ENCODE results near the gene FAP. TPM values are rescaled to one million over a fixed set of nuclear protein-coding genes. Genes with fewer than 3 reads are reported as not detected.

The FAP gene
- total RNA-seq, 1 experiment from 2014 or later, result not detected

DNA sequence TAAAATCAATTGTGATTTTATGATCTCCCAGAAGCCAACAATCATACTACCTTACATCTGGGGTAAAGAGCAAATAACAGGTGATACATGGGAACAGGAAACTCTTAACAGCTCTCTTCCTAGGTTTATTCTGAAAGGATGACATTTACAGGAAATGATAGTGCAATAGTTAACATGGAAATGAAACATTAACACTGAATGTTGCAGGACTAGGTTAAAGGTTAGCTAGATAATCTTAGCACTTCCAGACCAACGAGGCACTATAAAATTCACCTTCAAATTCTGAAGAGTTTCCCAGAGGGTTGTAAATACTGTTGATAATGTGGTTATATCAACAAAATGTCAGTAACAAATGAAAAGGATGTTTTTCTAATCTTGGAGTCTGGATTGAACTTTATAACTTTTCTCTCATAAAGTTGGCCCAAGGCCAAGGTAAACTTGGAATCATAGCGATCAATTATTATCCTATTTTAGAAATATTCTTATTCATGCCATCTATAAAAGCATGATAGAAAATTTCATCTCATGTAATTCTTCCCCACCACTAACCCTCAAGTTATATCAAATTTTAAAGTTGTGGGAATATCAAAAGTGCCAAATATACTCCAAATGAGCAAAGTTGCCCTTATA lies 58.3 kb downstream of the FAP start:
- no peak overlapping the region for H3K9ac ChIP-seq (ENCODE audit: low read length)
- H3K4me2 ChIP-seq (ENCODE audit: low read length), result no peak overlapping the region
- H3K4me1 ChIP-seq (ENCODE audit: insufficient read depth, low read length), result peaks cover 8% of the 10 kb centered on the region; the same call in 1 of the 2 replicates
- H3K27ac ChIP-seq (ENCODE audit: low read length), result no peak overlapping the region
- no TSS peak for BruUV-seq (replicated peaks)
- H4K20me1 ChIP-seq (ENCODE audit: low read length), result no peaks in the 10 kb centered on the region
- ChIA-PET POLR2A (ENCODE audit: unreplicated experiment) (no interaction called here), CTCF (no interaction called here)
- DNase-seq (peak; percentile 21), ATAC-seq (no peak)
- H3K9me2 ChIP-seq (replicated peaks; ENCODE audit: low read length), result no peaks in the 10 kb centered on the region
- no peaks in the 10 kb centered on the region for H3K79me2 ChIP-seq (ENCODE audit: low read length)
- no peaks in the 10 kb centered on the region for H3F3A ChIP-seq (ENCODE audit: low read length, unreplicated experiment)
- no peaks in the 10 kb centered on the region for H3K36me3 ChIP-seq (ENCODE audit: low read depth, low read length)
- intact Hi-C loops (cut with micrococcal nuclease), result no loop called here
- no peak overlapping the region for H3K4me3 ChIP-seq (ENCODE audit: low read length)
- no peaks in the 10 kb centered on the region for H3K27me3 ChIP-seq (ENCODE audit: low read length)
- no peak for TF ChIP-seq EZH2 (IDR thresholded peaks at IDR 0.05; ENCODE audit: low read length, unreplicated experiment)
- no peak for TF ChIP-seq EZH2phosphoT487 (IDR thresholded peaks at IDR 0.05; ENCODE audit: borderline replicate concordance, low read length)
- TF ChIP-seq, protein P1, sequence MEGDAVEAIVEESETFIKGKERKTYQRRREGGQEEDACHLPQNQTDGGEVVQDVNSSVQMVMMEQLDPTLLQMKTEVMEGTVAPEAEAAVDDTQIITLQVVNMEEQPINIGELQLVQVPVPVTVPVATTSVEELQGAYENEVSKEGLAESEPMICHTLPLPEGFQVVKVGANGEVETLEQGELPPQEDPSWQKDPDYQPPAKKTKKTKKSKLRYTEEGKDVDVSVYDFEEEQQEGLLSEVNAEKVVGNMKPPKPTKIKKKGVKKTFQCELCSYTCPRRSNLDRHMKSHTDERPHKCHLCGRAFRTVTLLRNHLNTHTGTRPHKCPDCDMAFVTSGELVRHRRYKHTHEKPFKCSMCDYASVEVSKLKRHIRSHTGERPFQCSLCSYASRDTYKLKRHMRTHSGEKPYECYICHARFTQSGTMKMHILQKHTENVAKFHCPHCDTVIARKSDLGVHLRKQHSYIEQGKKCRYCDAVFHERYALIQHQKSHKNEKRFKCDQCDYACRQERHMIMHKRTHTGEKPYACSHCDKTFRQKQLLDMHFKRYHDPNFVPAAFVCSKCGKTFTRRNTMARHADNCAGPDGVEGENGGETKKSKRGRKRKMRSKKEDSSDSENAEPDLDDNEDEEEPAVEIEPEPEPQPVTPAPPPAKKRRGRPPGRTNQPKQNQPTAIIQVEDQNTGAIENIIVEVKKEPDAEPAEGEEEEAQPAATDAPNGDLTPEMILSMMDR (conservative IDR thresholded peaks at IDR 0.05; ENCODE audit: low read depth, low read length), result no peak
- no peak overlapping the region for H2AFZ ChIP-seq (ENCODE audit: low read length)
- no peaks in the 10 kb centered on the region for H3K9me3 ChIP-seq (ENCODE audit: low read length)

DNA sequence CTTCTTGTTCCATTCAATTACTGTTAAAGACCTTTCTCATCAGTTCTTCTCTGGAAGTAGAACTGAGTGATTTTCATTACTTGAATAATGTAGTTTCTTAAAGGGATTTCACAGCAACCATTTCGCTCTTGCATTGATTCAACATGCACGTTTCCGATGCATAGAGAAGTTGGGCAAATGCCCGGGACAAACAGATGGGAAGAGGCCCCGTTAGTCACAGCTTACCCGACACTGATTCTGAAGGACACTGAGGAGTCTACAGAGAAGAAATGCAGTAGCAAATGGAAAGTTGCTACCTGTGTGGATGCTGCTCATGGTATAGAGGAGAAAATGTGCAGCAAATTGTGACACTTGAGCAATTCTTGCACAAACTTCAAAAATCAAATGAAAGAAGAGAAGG lies 58.9 kb downstream of the FAP start:
- no peak for ATAC-seq
- Histone ChIP-seq H3K4me2 (ENCODE audit: low read length) (no peak overlapping the region), H3K9me3 (ENCODE audit: low read length) (no peaks in the 10 kb centered on the region), H3K27me3 (ENCODE audit: low read length) (no peaks in the 10 kb centered on the region), H3K27ac (ENCODE audit: low read length) (no peak overlapping the region), H3K9me2 (replicated peaks; ENCODE audit: low read length) (no peaks in the 10 kb centered on the region), H2AFZ (ENCODE audit: low read length) (no peak overlapping the region), H3F3A (ENCODE audit: low read length, unreplicated experiment) (no peaks in the 10 kb centered on the region), H4K20me1 (ENCODE audit: low read length) (no peaks in the 10 kb centered on the region), H3K4me3 (ENCODE audit: low read length) (no peak overlapping the region), H3K79me2 (ENCODE audit: low read length) (no peaks in the 10 kb centered on the region), H3K9ac (ENCODE audit: low read length) (no peak overlapping the region), H3K4me1 (ENCODE audit: insufficient read depth, low read length) (peaks cover 8% of the 10 kb centered on the region; the same call in 1 of the 2 replicates), H3K36me3 (ENCODE audit: low read depth, low read length) (no peaks in the 10 kb centered on the region)
- no peak for DNase-seq
- TF ChIP-seq, protein P1 (conservative IDR thresholded peaks at IDR 0.05; ENCODE audit: low read depth, low read length), result no peak
- TF ChIP-seq EZH2phosphoT487 (IDR thresholded peaks at IDR 0.05; ENCODE audit: borderline replicate concordance, low read length) (no peak), EZH2 (IDR thresholded peaks at IDR 0.05; ENCODE audit: low read length, unreplicated experiment) (no peak)
- intact Hi-C loops (cut with micrococcal nuclease), result no loop called here
- ChIA-PET CTCF (no interaction called here), POLR2A (ENCODE audit: unreplicated experiment) (no interaction called here)
- BruUV-seq (replicated peaks), result no TSS peak

DNA sequence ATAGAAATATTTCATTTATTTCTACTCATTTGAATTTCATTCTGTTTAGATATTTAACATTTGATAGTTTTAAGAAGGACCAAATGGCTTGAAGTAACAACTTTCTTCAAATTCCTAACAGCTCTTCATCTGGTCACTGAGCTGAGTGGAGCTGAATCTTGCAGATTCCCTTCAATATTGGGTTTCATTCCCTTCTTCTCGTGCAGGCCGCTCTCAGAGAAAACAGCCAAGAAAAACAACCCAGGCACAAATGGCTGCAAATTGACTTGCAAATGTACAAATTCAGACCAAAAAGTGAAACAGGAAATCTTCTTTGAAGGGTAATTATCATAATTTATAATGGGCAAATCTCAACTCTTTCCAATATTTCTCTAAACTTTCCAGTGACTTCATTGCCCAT lies 60.9 kb downstream of the FAP start:
- ChIA-PET POLR2A (ENCODE audit: unreplicated experiment) (no interaction called here), CTCF (no interaction called here)
- Histone ChIP-seq H3K9ac (ENCODE audit: low read length) (no peak overlapping the region), H3K79me2 (ENCODE audit: low read length) (no peaks in the 10 kb centered on the region), H4K20me1 (ENCODE audit: low read length) (no peaks in the 10 kb centered on the region), H3K27me3 (ENCODE audit: low read length) (no peaks in the 10 kb centered on the region), H3F3A (ENCODE audit: low read length, unreplicated experiment) (no peaks in the 10 kb centered on the region), H3K9me2 (replicated peaks; ENCODE audit: low read length) (no peaks in the 10 kb centered on the region), H3K36me3 (ENCODE audit: low read depth, low read length) (no peaks in the 10 kb centered on the region), H3K4me2 (ENCODE audit: low read length) (no peak overlapping the region), H3K27ac (ENCODE audit: low read length) (no peak overlapping the region), H2AFZ (ENCODE audit: low read length) (no peak overlapping the region), H3K4me1 (ENCODE audit: insufficient read depth, low read length) (peaks cover 8% of the 10 kb centered on the region; the same call in 1 of the 2 replicates), H3K9me3 (ENCODE audit: low read length) (no peaks in the 10 kb centered on the region), H3K4me3 (ENCODE audit: low read length) (no peak overlapping the region)
- BruUV-seq (replicated peaks), result no TSS peak
- TF ChIP-seq EZH2 (IDR thresholded peaks at IDR 0.05; ENCODE audit: low read length, unreplicated experiment) (no peak), EZH2phosphoT487 (IDR thresholded peaks at IDR 0.05; ENCODE audit: borderline replicate concordance, low read length) (no peak)
- TF ChIP-seq, protein P1 (conservative IDR thresholded peaks at IDR 0.05; ENCODE audit: low read depth, low read length), result no peak
- DNase-seq (no peak), ATAC-seq (no peak)
- intact Hi-C loops (cut with micrococcal nuclease), result no loop called here
